ENCODE measurements around the gene MBTD1. TPM values are rescaled to one million over a fixed set of nuclear protein-coding genes. Genes with fewer than 3 reads are reported as not detected.
"Not testable (repeated sequence)": the region's sequence is repeated elsewhere in the genome, so short reads cannot be mapped to it uniquely, and the experiment has no call there.

MBTD1 gene
- total and polyA plus RNA-seq, 2 experiments from 2014 or later: 19.1 to 63.9 TPM

GRCh38 chr17:51264466-51264865 is 4.6 kb upstream of the MBTD1 start:
- H3K9me2 ChIP-seq (ENCODE audit: insufficient read depth); H3K4me3 Mint-ChIP-seq; H3K27ac ChIP-seq (ENCODE audit: low read depth); H3K27me3 ChIP-seq (ENCODE audit: insufficient read depth); H3K27me3 Mint-ChIP-seq (ENCODE audit: insufficient read depth, low read depth, poor library complexity); H3K4me1 ChIP-seq (ENCODE audit: insufficient read depth); H2AFZ ChIP-seq; ATAC-seq; H3K4me2 ChIP-seq; H3K9me3 Mint-ChIP-seq; H3F3A ChIP-seq (replicated peaks; ENCODE audit: low read depth); H3K4me3 ChIP-seq; DNase-seq (ENCODE audit: low spot score): not testable (repeated sequence)
- H3K4me1 Mint-ChIP-seq: peaks cover 16% of the 10 kb centered on the region
- H3K27ac Mint-ChIP-seq: 0 out of 2 replicates have a peak overlapping the region, but pooled peaks have one; percentile 11
- Histone ChIP-seq H3K36me3 (ENCODE audit: insufficient read depth) (peaks cover 56% of the 10 kb centered on the region), H4K20me1 (replicated peaks; ENCODE audit: insufficient read depth) (peaks cover 48% of the 10 kb centered on the region), H3K79me2 (replicated peaks; ENCODE audit: insufficient read depth) (peaks cover 87% of the 10 kb centered on the region)
- H3K36me3 Mint-ChIP-seq (ENCODE audit: low read depth): peaks cover 71% of the 10 kb centered on the region

- Mint-ChIP-seq H3K4me1 (peaks cover 22% of the 10 kb centered on the region), H3K27ac (no peak overlapping the region), H3K27me3 (ENCODE audit: insufficient read depth, low read depth, poor library complexity) (peaks cover 6% of the 10 kb centered on the region), H3K36me3 (ENCODE audit: low read depth) (peaks cover 69% of the 10 kb centered on the region), H3K9me3 (no peaks in the 10 kb centered on the region), H3K4me3 (peak overlapping the region; percentile 68; the same call in 2 of the 3 replicates)
- H2AFZ ChIP-seq: no peak overlapping the region
- peaks cover 49% of the 10 kb centered on the region for H3K36me3 ChIP-seq (ENCODE audit: insufficient read depth)
- DNase-seq (ENCODE audit: low spot score) (no peak), ATAC-seq (no peak)
- no peaks in the 10 kb centered on the region; the same call in 1 of the 2 replicates for H3F3A ChIP-seq (replicated peaks; ENCODE audit: low read depth)
- H3K9me2 ChIP-seq (ENCODE audit: insufficient read depth): no peaks in the 10 kb centered on the region
- peaks cover 10% of the 10 kb centered on the region for H3K4me1 ChIP-seq (ENCODE audit: insufficient read depth)
- H4K20me1 ChIP-seq (replicated peaks; ENCODE audit: insufficient read depth): peaks cover 41% of the 10 kb centered on the region
- TF ChIP-seq EZH2phosphoT487 (IDR thresholded peaks at IDR 0.05; ENCODE audit: unreplicated experiment) (no peak), ZNF331 (CRISPR knock-in tag; IDR thresholded peaks at IDR 0.05; ENCODE audit: low read depth) (no peak), ZNF114 (CRISPR knock-in tag; IDR thresholded peaks at IDR 0.05) (no peak), REST (IDR thresholded peaks at IDR 0.05; ENCODE audit: unreplicated experiment) (no peak), JUNB (IDR thresholded peaks at IDR 0.05; ENCODE audit: unreplicated experiment) (no peak), ETS1 (IDR thresholded peaks at IDR 0.05) (no peak)
- no peak overlapping the region for H3K4me2 ChIP-seq
- H3K4me3 ChIP-seq: no peak overlapping the region
- H3K79me2 ChIP-seq (replicated peaks; ENCODE audit: insufficient read depth): peaks cover 88% of the 10 kb centered on the region
- H3K27me3 ChIP-seq (ENCODE audit: insufficient read depth): no peaks in the 10 kb centered on the region
- H3K27ac ChIP-seq (ENCODE audit: low read depth): no peak overlapping the region
These were observed 3.2 kb upstream of the MBTD1 start for GRCh38 chr17:51263006-51263405.
